ENCODE measurements around the gene HAVCR1.

HAVCR1 gene

DNA sequence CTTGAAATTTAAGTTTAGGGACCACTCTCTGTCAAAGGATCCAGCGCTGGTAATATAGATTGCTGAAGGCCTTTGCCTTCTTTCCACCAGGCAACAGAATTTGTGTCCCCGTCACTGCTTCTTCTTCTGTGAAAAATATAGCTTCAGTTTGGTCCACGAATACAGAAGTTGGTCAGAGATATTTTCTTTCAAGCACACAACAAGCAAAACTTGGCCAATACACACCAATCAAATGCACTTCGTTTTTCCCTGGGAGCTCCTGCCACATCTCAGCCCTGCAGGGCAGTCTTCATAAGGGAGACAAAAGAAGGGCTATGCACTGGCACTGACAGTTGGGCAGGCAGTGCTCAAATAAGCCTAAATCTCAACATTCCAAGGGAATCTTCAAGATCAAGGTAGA, 27.0 kb upstream of the HAVCR1 start:
- Histone ChIP-seq H3K27me3 (ENCODE audit: insufficient read depth, insufficient read length) (no peaks in the 10 kb centered on the region), H3K4me3 (ENCODE audit: insufficient read length, low read depth) (no peak overlapping the region), H3K9me3 (ENCODE audit: insufficient read depth, low read length) (no peaks in the 10 kb centered on the region), H3K4me1 (ENCODE audit: insufficient read depth, insufficient read length) (no peaks in the 10 kb centered on the region), H3K9ac (ENCODE audit: insufficient read length, low read depth) (no peak overlapping the region), H3K36me3 (ENCODE audit: insufficient read depth, insufficient read length, low read length) (no peaks in the 10 kb centered on the region)
- TF ChIP-seq YY1 (IDR thresholded peaks at IDR 0.05; ENCODE audit: insufficient read depth, insufficient read length) (no peak), ZNF274 (IDR thresholded peaks at IDR 0.05; ENCODE audit: low read depth, low read length) (no peak), SUZ12 (IDR thresholded peaks at IDR 0.05; ENCODE audit: extremely low read depth, insufficient read depth, insufficient read length) (no peak)
- DNase-seq (ENCODE audit: low read depth, low spot score) = no peak

DNA sequence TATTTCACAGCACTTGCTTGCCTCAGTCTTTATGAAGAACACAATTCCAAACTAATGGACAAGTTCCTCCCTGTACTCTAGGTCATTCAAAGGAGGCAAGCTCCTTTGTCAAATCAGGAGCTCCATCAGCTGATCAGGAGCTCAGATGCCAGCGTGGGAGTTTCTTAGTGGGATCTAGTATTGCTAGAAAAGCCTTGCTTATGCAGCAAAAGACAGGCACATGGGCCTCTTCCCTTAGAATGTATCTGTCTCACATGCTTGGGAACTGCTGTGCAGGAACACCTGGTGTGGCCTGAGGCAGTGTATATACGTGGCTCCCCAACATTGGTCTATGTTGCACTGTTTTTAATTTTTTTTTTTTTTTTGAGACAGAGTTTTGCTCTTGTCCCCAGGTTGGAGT, 21.4 kb upstream of the HAVCR1 start:
- DNase-seq (ENCODE audit: low read depth, low spot score) = no peak

DNA sequence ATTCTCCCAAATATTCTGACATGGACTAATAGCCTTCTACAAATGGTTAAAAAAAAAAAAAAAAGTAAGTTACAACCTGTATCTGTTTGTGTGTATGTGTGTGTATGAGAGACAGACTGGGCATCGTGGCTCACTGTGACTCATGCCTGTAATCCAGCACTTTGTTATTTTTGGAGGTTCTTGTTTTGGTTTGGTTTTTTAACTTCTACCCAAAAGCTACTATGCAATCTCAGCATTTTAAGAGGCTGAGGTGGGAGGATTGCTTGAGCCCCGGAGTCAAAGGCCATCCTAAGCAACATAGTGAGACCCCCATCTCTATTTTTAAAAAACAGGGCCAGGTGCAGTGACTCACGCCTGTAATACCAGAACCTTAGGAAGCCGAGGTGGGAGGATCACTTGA, 17.6 kb upstream of the HAVCR1 start:
- Histone ChIP-seq H3K9me3 (ENCODE audit: insufficient read depth, low read length) (no peaks in the 10 kb centered on the region), H3K4me3 (ENCODE audit: insufficient read length, low read depth) (no peak overlapping the region), H3K27me3 (ENCODE audit: insufficient read depth, insufficient read length) (no peaks in the 10 kb centered on the region), H3K9ac (ENCODE audit: insufficient read length, low read depth) (no peak overlapping the region), H3K4me1 (ENCODE audit: insufficient read depth, insufficient read length) (no peaks in the 10 kb centered on the region), H3K36me3 (ENCODE audit: insufficient read depth, insufficient read length, low read length) (no peaks in the 10 kb centered on the region)
- TF ChIP-seq YY1 (IDR thresholded peaks at IDR 0.05; ENCODE audit: insufficient read depth, insufficient read length) (no peak), ZNF274 (IDR thresholded peaks at IDR 0.05; ENCODE audit: low read depth, low read length) (no peak), SUZ12 (IDR thresholded peaks at IDR 0.05; ENCODE audit: extremely low read depth, insufficient read depth, insufficient read length) (no peak)
- no peak for DNase-seq (ENCODE audit: low read depth, low spot score)

More for the DNA sequence above, 21.4 kb upstream of the HAVCR1 start:
- no peaks in the 10 kb centered on the region for H3K9me3 ChIP-seq (ENCODE audit: insufficient read depth, low read length)
- no peaks in the 10 kb centered on the region for H3K27me3 ChIP-seq (ENCODE audit: insufficient read depth, insufficient read length)
- no peaks in the 10 kb centered on the region for H3K36me3 ChIP-seq (ENCODE audit: insufficient read depth, insufficient read length, low read length)
- H3K4me3 ChIP-seq (ENCODE audit: insufficient read length, low read depth) = no peak overlapping the region
- no peaks in the 10 kb centered on the region for H3K4me1 ChIP-seq (ENCODE audit: insufficient read depth, insufficient read length)
- H3K9ac ChIP-seq (ENCODE audit: insufficient read length, low read depth) = no peak overlapping the region
- no peak for TF ChIP-seq SUZ12 (IDR thresholded peaks at IDR 0.05; ENCODE audit: extremely low read depth, insufficient read depth, insufficient read length)
- TF ChIP-seq ZNF274 (IDR thresholded peaks at IDR 0.05; ENCODE audit: low read depth, low read length) = no peak
- TF ChIP-seq YY1 (IDR thresholded peaks at IDR 0.05; ENCODE audit: insufficient read depth, insufficient read length) = no peak

DNA sequence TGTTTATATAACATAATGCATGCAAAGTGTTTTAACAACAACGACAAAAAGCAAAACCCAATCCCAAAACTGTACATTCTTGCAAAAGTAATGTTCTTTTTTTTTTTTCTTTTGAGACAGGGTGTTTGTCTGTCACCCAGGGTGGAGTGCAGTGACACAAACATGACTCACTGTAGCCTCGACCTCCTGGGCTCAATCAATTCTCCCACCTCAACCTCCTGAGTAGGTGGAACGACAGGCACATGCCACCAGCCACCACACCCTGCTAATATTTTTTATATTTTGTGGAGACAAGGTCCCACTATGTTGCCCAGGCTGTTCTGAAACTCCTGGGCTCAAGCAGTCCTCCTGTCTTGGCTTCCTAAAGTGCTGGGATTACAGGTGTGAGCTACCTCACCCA, 13.6 kb upstream of the HAVCR1 start:
- H3K9me3 ChIP-seq (ENCODE audit: insufficient read depth, low read length) = no peaks in the 10 kb centered on the region
- TF ChIP-seq SUZ12 (IDR thresholded peaks at IDR 0.05; ENCODE audit: extremely low read depth, insufficient read depth, insufficient read length) = no peak
- TF ChIP-seq YY1 (IDR thresholded peaks at IDR 0.05; ENCODE audit: insufficient read depth, insufficient read length) = no peak
- TF ChIP-seq ZNF274 (IDR thresholded peaks at IDR 0.05; ENCODE audit: low read depth, low read length) = no peak
- H3K27me3 ChIP-seq (ENCODE audit: insufficient read depth, insufficient read length) = no peaks in the 10 kb centered on the region
- no peak overlapping the region for H3K9ac ChIP-seq (ENCODE audit: insufficient read length, low read depth)
- no peaks in the 10 kb centered on the region for H3K4me1 ChIP-seq (ENCODE audit: insufficient read depth, insufficient read length)
- DNase-seq (ENCODE audit: low read depth, low spot score) = no peak
- H3K36me3 ChIP-seq (ENCODE audit: insufficient read depth, insufficient read length, low read length) = no peaks in the 10 kb centered on the region
- H3K4me3 ChIP-seq (ENCODE audit: insufficient read length, low read depth) = no peak overlapping the region

DNA sequence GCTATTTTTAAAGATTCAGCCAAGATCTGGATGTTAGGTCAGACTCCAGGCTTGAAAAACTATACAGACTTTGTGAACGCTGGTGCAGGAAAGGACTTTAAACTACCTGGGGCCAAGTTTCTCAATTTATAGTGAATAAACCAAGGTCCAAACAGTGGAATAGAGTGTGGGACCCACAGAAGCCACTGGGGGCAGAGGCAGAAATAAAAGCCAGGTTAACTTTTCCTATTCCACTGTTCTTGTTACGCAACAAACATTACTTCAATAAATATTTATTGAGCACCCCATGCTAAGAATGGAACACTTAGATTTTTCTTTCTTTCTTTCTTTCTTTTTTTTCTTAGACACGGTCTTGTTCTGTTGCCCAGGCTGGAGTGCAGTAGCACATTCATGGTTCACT, 11.0 kb upstream of the HAVCR1 start:
- H3K27me3 ChIP-seq (ENCODE audit: insufficient read depth, insufficient read length) = no peaks in the 10 kb centered on the region
- no peaks in the 10 kb centered on the region for H3K9me3 ChIP-seq (ENCODE audit: insufficient read depth, low read length)
- no peak overlapping the region for H3K9ac ChIP-seq (ENCODE audit: insufficient read length, low read depth)
- no peaks in the 10 kb centered on the region for H3K4me1 ChIP-seq (ENCODE audit: insufficient read depth, insufficient read length)
- H3K36me3 ChIP-seq (ENCODE audit: insufficient read depth, insufficient read length, low read length) = no peaks in the 10 kb centered on the region
- DNase-seq (ENCODE audit: low read depth, low spot score) = no peak
- H3K4me3 ChIP-seq (ENCODE audit: insufficient read length, low read depth) = no peak overlapping the region
- TF ChIP-seq SUZ12 (IDR thresholded peaks at IDR 0.05; ENCODE audit: extremely low read depth, insufficient read depth, insufficient read length) (no peak), YY1 (IDR thresholded peaks at IDR 0.05; ENCODE audit: insufficient read depth, insufficient read length) (no peak), ZNF274 (IDR thresholded peaks at IDR 0.05; ENCODE audit: low read depth, low read length) (no peak)

DNA sequence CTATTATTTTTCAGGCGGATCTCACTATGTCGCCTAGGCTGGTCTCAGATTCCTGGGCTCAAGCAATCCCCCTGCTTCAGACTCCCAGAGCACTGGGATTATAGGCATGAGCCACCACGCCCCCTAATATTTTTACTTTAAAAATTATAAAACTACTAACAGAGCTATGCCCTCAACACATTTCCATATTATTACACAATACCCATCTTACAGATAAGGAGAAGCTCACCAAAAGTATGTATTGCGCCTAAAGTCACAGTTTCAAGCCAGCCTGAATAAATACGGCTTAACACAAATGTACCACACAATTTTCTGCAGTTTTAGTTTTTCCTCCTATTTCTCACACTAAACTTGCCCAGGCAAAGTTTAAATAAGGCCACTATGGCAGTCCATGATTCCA, 9.9 kb upstream of the HAVCR1 start:
- no peaks in the 10 kb centered on the region for H3K9me3 ChIP-seq (ENCODE audit: insufficient read depth, low read length)
- no peak overlapping the region for H3K9ac ChIP-seq (ENCODE audit: insufficient read length, low read depth)
- no peak for DNase-seq (ENCODE audit: low read depth, low spot score)
- H3K27me3 ChIP-seq (ENCODE audit: insufficient read depth, insufficient read length) = no peaks in the 10 kb centered on the region
- no peaks in the 10 kb centered on the region for H3K4me1 ChIP-seq (ENCODE audit: insufficient read depth, insufficient read length)
- H3K36me3 ChIP-seq (ENCODE audit: insufficient read depth, insufficient read length, low read length) = no peaks in the 10 kb centered on the region
- TF ChIP-seq YY1 (IDR thresholded peaks at IDR 0.05; ENCODE audit: insufficient read depth, insufficient read length) = no peak
- no peak for TF ChIP-seq ZNF274 (IDR thresholded peaks at IDR 0.05; ENCODE audit: low read depth, low read length)
- no peak for TF ChIP-seq SUZ12 (IDR thresholded peaks at IDR 0.05; ENCODE audit: extremely low read depth, insufficient read depth, insufficient read length)
- no peak overlapping the region for H3K4me3 ChIP-seq (ENCODE audit: insufficient read length, low read depth)

DNA sequence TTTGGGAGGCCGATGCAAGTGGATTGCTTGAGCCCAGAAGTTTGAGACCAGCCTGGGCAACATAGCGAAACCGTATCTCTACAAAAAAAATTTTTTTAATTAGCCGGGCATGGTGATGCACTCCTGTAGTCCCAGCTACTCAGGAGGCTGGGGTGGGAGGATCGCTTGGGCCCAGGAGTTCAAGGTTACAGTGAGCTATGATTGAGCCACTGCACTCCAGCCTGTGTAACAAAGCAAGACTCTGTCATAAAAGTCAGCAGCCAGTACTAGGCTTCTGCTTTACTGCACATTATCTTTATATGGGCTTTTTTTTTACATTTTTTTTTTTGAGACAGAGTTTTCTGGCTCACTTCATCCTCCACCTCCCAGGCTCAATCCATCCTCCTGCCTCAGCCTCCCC, 9.4 kb upstream of the HAVCR1 start:
- no peak overlapping the region for H3K9ac ChIP-seq (ENCODE audit: insufficient read length, low read depth)
- no peak overlapping the region for H3K4me3 ChIP-seq (ENCODE audit: insufficient read length, low read depth)
- H3K27me3 ChIP-seq (ENCODE audit: insufficient read depth, insufficient read length) = no peaks in the 10 kb centered on the region
- DNase-seq (ENCODE audit: low read depth, low spot score) = no peak
- H3K9me3 ChIP-seq (ENCODE audit: insufficient read depth, low read length) = no peaks in the 10 kb centered on the region
- H3K36me3 ChIP-seq (ENCODE audit: insufficient read depth, insufficient read length, low read length) = no peaks in the 10 kb centered on the region
- no peaks in the 10 kb centered on the region for H3K4me1 ChIP-seq (ENCODE audit: insufficient read depth, insufficient read length)
- no peak for TF ChIP-seq ZNF274 (IDR thresholded peaks at IDR 0.05; ENCODE audit: low read depth, low read length)
- TF ChIP-seq SUZ12 (IDR thresholded peaks at IDR 0.05; ENCODE audit: extremely low read depth, insufficient read depth, insufficient read length) = no peak
- no peak for TF ChIP-seq YY1 (IDR thresholded peaks at IDR 0.05; ENCODE audit: insufficient read depth, insufficient read length)

DNA sequence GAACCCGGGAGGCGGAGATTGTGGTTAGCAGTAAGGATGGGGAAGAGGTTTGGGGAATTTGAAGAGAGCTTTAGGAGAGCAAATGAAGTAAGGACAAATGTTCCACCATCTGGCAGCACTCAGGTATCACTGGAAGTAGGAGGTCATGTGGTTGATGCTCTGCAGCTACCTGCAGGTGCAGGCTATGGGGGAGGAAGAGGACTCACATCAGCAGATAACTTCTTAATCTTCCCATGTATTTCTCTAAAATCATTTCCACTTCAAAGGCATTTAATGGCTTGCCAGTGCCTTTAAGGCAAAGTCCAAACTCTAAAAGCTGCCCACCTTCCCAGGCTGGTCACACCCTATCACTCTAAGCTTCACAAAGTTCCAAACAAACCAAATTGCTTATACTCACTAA, 8.1 kb upstream of the HAVCR1 start:
- no peak overlapping the region for H3K9ac ChIP-seq (ENCODE audit: insufficient read length, low read depth)
- TF ChIP-seq ZNF274 (IDR thresholded peaks at IDR 0.05; ENCODE audit: low read depth, low read length) (no peak), YY1 (IDR thresholded peaks at IDR 0.05; ENCODE audit: insufficient read depth, insufficient read length) (no peak), SUZ12 (IDR thresholded peaks at IDR 0.05; ENCODE audit: extremely low read depth, insufficient read depth, insufficient read length) (no peak)
- no peaks in the 10 kb centered on the region for H3K36me3 ChIP-seq (ENCODE audit: insufficient read depth, insufficient read length, low read length)
- no peak for DNase-seq (ENCODE audit: low read depth, low spot score)
- H3K9me3 ChIP-seq (ENCODE audit: insufficient read depth, low read length) = no peaks in the 10 kb centered on the region
- no peaks in the 10 kb centered on the region for H3K4me1 ChIP-seq (ENCODE audit: insufficient read depth, insufficient read length)
- H3K4me3 ChIP-seq (ENCODE audit: insufficient read length, low read depth) = no peak overlapping the region
- H3K27me3 ChIP-seq (ENCODE audit: insufficient read depth, insufficient read length) = no peaks in the 10 kb centered on the region

All from NT2/D1 (cell line).